Colonic mucosa (tissue), 4 donors: ENCODE results near the gene FAM168A. TPM values are rescaled to one million over a fixed set of nuclear protein-coding genes. Genes with fewer than 3 reads are reported as not detected.

ENCODE experiments used
- DNase-seq: peaks from one replicate; pipeline ENCODE4 v3.0.0-alpha.2; 2020
- H3K27ac ChIP-seq: fragments of 200-600 bp; one replicate; pipeline ENCODE4 v1.8.0; 2021
- H3K27me3 ChIP-seq: fragments of 200-600 bp; one replicate; pipeline ENCODE4 v1.8.0; 2021
- H3K36me3 ChIP-seq: fragments of 200-600 bp; one replicate; pipeline ENCODE4 v1.8.0; 2021
- H3K4me1 ChIP-seq: fragments of 200-600 bp; one replicate; pipeline ENCODE4 v1.8.0; 2021; ENCODE audit warnings: mild to moderate bottlenecking
- H3K4me3 ChIP-seq: fragments of 200-600 bp; one replicate; pipeline ENCODE4 v1.8.0; 2021
- H3K9ac ChIP-seq, 2 donors: one replicate each; pipeline ENCODE4 v1.7.0; 2013; ENCODE audit warnings: control low read depth in 2 of 2, low read depth in 2 of 2, low read length in 2 of 2
- H3K9me3 ChIP-seq: fragments of 200-600 bp; one replicate; pipeline ENCODE4 v1.8.0; 2021
- CTCF ChIP-seq: fragments of 200-600 bp; IDR thresholded peaks from one replicate; pipeline ENCODE4 v1.8.0; 2022; ENCODE audit warnings: antibody characterized with exemption, mild to moderate bottlenecking
- intact Hi-C: fragments of 100-400 bp; cut with DNase I; formaldehyde crosslinking; loops from one replicate; pipeline ENCODE4 v1.14.1; 2022
- total RNA-seq, 2 donors: library from RNA; stranded (reverse); fragmentation: NEBNext Ultra II Directional in 1 of 2; extraction: Animal tissue kit (Norgen Biotek cat#: 25700) in 1 of 2; gene quantifications; one replicate each; pipeline ENCODE4 v1.2.1, GENCODE V29; 2021
- donor health status: healthy.
- donor health status: DM: no; HTN: no; CAD: no.
- donor health status: DM: no; HTN: no; CAD: no.

FAM168A gene
- total RNA-seq, 2 donors from 2014 or later: 16.9 to 21.6 TPM

DNA sequence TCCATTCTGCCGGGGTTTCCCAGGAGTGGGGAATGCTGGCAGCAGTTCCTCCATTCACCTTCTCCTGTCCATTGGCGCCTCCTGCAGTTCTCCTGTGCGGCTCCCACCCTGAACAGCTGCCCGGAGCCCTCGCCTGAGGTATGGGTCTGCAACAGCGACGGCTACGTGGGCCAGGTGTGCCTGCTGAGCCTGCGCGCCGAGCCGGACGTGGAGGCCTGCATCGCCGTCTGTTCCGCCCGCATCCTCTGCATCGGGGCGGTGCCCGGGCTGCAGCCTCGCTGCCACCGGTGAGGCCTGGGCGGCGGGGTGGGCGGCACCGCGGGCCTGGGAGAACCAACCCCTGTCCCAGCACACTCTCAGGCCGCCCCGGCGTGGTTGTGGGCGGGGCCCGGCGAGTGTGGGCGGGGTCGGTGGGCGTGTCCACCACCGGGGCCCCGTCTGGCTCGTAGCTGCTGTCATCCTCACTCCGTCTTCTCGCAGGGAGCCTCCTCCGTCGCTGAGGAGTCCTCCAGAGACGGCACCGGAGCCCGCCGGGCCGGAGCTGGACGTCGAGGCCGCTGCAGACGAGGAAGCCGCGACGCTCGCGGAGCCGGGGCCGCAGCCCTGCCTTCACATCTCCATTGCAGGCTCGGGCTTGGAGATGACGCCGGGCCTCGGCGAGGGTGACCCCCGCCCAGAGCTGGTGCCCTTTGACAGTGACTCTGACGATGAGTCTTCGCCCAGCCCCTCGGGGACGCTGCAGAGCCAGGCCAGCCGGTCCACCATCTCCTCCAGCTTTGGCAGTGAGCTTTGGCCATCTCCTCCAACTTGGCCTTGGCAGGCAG, 235.7 kb downstream of the FAM168A start:
- intact Hi-C loops: no loop called here
- Histone ChIP-seq H3K9me3 (no peaks in the 10 kb centered on the region), H3K27me3 (no peaks in the 10 kb centered on the region), H3K36me3 (peaks cover 4% of the 10 kb centered on the region), H3K4me3 (no peak overlapping the region), H3K9ac (no peak overlapping the region), H3K27ac (no peak overlapping the region), H3K4me1 (no peaks in the 10 kb centered on the region)
- DNase-seq: no peak
- no peak for TF ChIP-seq CTCF

GRCh38 chr11:73360743-73361369, 237.1 kb downstream of the FAM168A start:
- H3K4me3 ChIP-seq: no peak overlapping the region
- H3K4me1 ChIP-seq: no peaks in the 10 kb centered on the region
- H3K27ac ChIP-seq: no peak overlapping the region
- no peaks in the 10 kb centered on the region for H3K27me3 ChIP-seq
- no peaks in the 10 kb centered on the region for H3K9me3 ChIP-seq
- intact Hi-C loops: no loop called here
- H3K36me3 ChIP-seq: peaks cover 4% of the 10 kb centered on the region
- DNase-seq: no peak
- H3K9ac ChIP-seq: no peak overlapping the region
- no peak for TF ChIP-seq CTCF

DNA sequence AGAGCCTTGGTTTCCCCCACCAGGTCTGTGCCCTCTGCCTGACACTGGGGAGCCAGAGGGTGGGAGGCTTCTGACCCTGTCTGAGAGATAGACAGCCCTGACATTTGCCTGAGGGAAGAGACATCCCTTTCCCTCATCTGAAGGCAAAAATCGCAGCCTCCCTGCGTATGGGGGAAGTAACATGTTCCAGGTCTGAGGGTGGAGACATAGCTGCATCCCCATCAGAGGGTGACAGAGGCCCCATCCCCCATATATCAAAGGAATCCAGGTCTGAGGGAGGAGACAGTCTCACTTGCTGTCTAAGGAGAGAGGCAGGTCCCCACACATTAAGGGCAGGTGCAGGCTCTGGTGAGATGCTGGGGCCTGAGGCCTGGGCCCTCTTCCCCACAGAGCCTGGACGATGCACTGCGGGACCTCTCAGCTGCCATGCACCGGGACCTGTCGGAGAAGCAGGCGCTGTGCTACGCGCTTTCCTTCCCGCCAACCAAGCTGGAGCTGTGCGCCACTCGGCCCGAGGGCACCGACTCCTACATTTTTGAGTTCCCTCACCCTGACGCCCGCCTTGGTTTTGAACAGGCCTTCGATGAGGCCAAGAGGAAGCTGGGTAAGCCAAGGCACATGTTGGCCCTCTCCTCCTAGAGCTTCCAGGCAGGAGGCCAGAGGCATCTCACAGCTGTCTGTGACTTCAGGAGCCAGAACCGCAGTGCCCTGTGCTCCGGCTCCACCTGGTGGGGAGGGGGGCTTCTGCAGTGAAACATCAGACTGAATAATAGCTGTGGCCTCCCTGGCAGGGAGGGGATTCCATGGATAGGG, 237.8 kb downstream of the FAM168A start:
- TF ChIP-seq CTCF: no peak

GRCh38 chr11:73359341-73359740, 238.6 kb downstream of the FAM168A start:
- Histone ChIP-seq H3K4me3 (no peak overlapping the region), H3K4me1 (no peaks in the 10 kb centered on the region), H3K9me3 (no peaks in the 10 kb centered on the region), H3K27ac (no peak overlapping the region), H3K36me3 (peaks cover 4% of the 10 kb centered on the region), H3K9ac (no peak overlapping the region), H3K27me3 (no peaks in the 10 kb centered on the region)
- no peak for TF ChIP-seq CTCF
- intact Hi-C loops: no loop called here
- DNase-seq: no peak

More for the DNA sequence above, 237.8 kb downstream of the FAM168A start:
- H3K27me3 ChIP-seq: no peaks in the 10 kb centered on the region
- H3K4me1 ChIP-seq: no peaks in the 10 kb centered on the region
- DNase-seq: no peak
- H3K36me3 ChIP-seq: peaks cover 4% of the 10 kb centered on the region
- no peak overlapping the region for H3K4me3 ChIP-seq
- H3K9me3 ChIP-seq: no peaks in the 10 kb centered on the region
- no peak overlapping the region for H3K9ac ChIP-seq
- intact Hi-C loops: no loop called here
- H3K27ac ChIP-seq: no peak overlapping the region

GRCh38 chr11:73358071-73358470, 239.8 kb downstream of the FAM168A start:
- Histone ChIP-seq H3K9ac (no peak overlapping the region), H3K4me1 (no peaks in the 10 kb centered on the region), H3K4me3 (no peak overlapping the region), H3K27ac (no peak overlapping the region), H3K9me3 (no peaks in the 10 kb centered on the region), H3K27me3 (no peaks in the 10 kb centered on the region), H3K36me3 (peaks cover 4% of the 10 kb centered on the region)
- TF ChIP-seq CTCF: no peak
- no peak for DNase-seq
- intact Hi-C loops: no loop called here
